ENCODE results near the gene TSPAN17. TPM values are rescaled to one million over a fixed set of nuclear protein-coding genes. Genes with fewer than 3 reads are reported as not detected.
"Not testable (repeated sequence)": the region's sequence is repeated elsewhere in the genome, so short reads cannot be mapped to it uniquely, and the experiment has no call there.

The TSPAN17 gene
- total RNA-seq, result 10 to 100 TPM; 36.6 to 37.9 TPM

GRCh38 chr5:176647030-176647842, at the start of gene TSPAN17:
TSS of gene TSPAN17 (plus strand) at chr5:176647484. CDS start at chr5:176647616, 132 bp downstream.
- CTCF ChIA-PET, result interaction anchor here (0.6 to 3.7 kb wide), 6 partner anchors 11 to 170 kb away, joined by 3 to 27 read pairs (median 4); partner anchors contain the start of gene GPRIN1
- POLR2A ChIA-PET, result interaction anchor here (0.6 to 1.7 kb wide), 8 partner anchors 11 to 339 kb away, joined by 3 to 8 read pairs (median 3); partner anchors contain the start of genes EIF4E1B, FAF2, GPRIN1 and SNCB

- CTCF ChIA-PET, result interaction anchor here (1.3 kb wide), 2 partner anchors 26 to 53 kb away, joined by 3 to 4 read pairs; no protein-coding TSS in a partner anchor
- POLR2A ChIA-PET, result not testable (repeated sequence)
Observed at GRCh38 chr5:176599749-176600430, 47.4 kb upstream of the TSPAN17 start.

DNA sequence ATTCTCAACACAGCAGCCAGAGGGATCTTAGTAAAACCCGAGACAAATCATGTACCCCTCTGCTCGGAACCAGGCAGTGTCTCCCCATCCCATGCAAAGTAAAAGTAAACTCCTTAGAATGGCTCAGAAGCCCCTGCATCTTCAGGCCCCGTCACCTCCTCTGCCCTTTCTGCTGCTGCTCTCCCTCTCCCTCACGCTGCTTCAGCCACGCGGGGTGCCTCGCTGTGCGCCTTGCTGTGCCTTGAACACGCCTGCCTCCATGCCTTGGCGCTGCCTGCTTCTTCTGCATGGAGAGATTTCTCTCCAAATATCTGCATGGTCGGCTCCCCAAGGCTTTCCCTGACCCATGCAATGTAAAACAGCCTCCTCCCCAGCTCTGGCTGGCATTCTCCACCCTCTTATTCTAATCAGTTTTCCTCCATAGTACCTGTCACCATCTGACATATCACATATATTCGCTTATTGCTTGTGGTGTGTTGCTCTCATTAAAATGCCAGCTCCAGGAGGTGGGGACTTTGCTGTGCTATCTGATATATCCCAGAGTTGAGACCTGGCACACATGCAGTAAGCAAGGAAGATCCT, 45.3 kb upstream of the TSPAN17 start:
- CTCF ChIA-PET, result no interaction called here
- POLR2A ChIA-PET, result no interaction called here

GRCh38 chr5:176603091-176603490, 44.2 kb upstream of the TSPAN17 start:
- CTCF ChIA-PET, result no interaction called here
- POLR2A ChIA-PET, result no interaction called here

DNA sequence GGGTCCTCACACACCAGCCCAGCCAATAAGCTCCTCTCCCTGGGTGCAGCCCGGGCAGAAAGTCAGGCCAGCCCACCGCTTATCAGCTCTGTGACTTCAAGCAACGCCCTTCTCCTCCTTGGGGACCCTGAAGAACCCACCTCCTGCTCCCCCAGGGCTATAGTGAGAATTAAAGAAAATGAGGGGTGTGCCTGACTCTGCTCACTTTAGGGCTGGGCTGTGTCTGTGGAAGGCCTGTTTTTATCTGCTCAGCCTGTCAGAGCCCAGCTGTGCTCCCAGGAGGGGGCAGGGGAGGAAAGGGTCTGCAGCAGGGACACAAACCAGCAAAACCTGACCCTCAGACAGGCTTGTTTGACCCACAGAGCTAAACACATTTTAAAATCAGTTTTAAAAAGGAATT, 41.3 kb upstream of the TSPAN17 start:
- ChIA-PET CTCF (interaction anchor here (0.7 to 1.8 kb wide), 2 partner anchors 9 to 189 kb away, joined by 3 to 6 read pairs; no protein-coding TSS in a partner anchor), POLR2A (interaction anchor here (0.6 kb wide), 1 partner anchor 177 kb away, joined by 11 read pairs; no protein-coding TSS in a partner anchor)

GRCh38 chr5:176606875-176607274, 40.4 kb upstream of the TSPAN17 start:
- POLR2A ChIA-PET, result no interaction called here
- CTCF ChIA-PET, result interaction anchor here (0.7 to 1.8 kb wide), 3 partner anchors 10 to 190 kb away, joined by 3 to 6 read pairs (median 4); no protein-coding TSS in a partner anchor

DNA sequence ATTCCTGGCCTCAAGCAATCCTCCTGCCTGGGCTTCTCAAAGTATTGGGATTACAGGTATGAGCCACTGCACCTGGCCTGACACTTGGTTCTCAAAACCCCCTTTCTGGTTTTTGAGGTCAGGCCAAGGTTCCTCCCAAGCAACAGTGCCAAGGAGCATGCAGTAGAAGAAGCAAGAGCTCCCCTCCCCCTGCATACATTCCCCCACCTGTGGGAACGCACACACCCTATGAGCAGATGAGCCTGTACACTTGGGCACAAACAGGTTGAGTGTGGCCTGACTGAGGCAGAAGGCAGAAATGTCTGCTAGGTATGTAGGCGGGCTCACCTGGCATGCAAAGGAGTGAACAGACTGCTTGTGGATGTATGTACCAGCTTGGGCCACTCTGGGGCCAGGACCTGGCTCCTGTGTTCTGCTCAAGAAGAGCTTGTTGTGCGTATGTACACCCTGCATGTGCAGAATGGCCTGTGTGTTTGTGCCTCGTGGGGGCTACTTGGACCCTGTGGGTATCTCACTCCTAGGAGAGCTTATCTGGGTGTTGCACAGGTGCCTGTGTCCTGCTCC, 39.1 kb upstream of the TSPAN17 start:
- CTCF ChIA-PET, result interaction anchor here (1.1 to 1.2 kb wide), 2 partner anchors 11 to 74 kb away, joined by 3 to 4 read pairs; no protein-coding TSS in a partner anchor
- POLR2A ChIA-PET, result no interaction called here

GRCh38 chr5:176608937-176609723, 38.2 kb upstream of the TSPAN17 start:
- CTCF ChIA-PET, result no interaction called here
- POLR2A ChIA-PET, result interaction anchor here (1.3 kb wide), 1 partner anchor 37 kb away, joined by 3 read pairs; no protein-coding TSS in a partner anchor

GRCh38 chr5:176609724-176610434, 37.4 kb upstream of the TSPAN17 start, which contains the start of gene GPRIN1:
TSS of gene GPRIN1 (minus strand) at chr5:176610156. CDS start at chr5:176599834, 10,322 bp downstream.
- ChIA-PET POLR2A (interaction anchor here (1.3 kb wide), 1 partner anchor 37 kb away, joined by 3 read pairs; no protein-coding TSS in a partner anchor), CTCF (interaction anchor here (1.0 kb wide), 1 partner anchor 37 kb away, joined by 4 read pairs; no protein-coding TSS in a partner anchor)

DNA sequence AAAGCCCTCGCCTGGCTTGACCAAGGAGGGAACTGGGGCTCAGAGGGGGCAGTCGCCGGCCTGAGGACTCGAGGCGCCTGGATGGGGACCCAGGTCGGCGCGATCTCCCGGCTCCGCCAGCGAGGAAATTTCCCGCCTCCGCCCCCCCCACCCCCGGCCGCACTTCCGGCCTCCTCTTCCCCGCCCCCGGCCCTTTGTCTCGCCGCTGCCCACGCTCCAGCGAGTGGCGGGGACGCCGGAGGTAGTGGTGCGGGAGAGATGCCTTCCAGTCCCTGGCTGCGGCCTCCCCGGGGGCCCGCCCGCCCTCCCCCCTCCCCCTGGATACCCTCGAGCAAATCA, 36.9 kb upstream of the TSPAN17 start:
- CTCF ChIA-PET, result interaction anchor here (1.0 kb wide), 1 partner anchor 36 kb away, joined by 4 read pairs; no protein-coding TSS in a partner anchor
- POLR2A ChIA-PET, result interaction anchor here (1.3 kb wide), 1 partner anchor 36 kb away, joined by 3 read pairs; no protein-coding TSS in a partner anchor

DNA sequence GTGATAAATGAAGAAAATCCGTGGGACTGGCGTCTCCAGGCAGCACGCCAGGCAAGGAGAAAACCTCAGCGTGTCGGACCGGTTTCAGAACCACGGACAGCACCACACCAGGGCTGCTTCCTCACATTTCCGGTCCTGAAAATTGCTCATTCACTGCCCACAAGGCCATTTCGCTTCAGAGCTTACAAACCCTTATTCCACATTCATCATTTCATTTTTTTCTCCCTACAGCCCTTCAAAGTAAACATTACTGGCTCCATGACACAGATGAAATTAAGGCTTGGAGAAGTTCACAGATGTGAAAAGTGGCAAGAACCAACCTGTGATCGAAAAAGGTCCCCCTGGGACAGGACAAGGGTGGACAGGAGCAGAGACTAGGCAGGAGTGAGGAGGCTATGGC, 35.8 kb upstream of the TSPAN17 start:
- ChIA-PET POLR2A (no interaction called here), CTCF (interaction anchor here (0.7 to 1.0 kb wide), 2 partner anchors 198 to 1070 kb away, joined by 3 read pairs; no protein-coding TSS in a partner anchor)

- ChIA-PET CTCF (interaction anchor here (0.7 to 1.0 kb wide), 2 partner anchors 197 to 1070 kb away, joined by 3 read pairs; no protein-coding TSS in a partner anchor), POLR2A (no interaction called here)
Observed at GRCh38 chr5:176612008-176612407, 35.3 kb upstream of the TSPAN17 start.

- ChIA-PET CTCF (interaction anchor here (0.6 to 1.1 kb wide), 2 partner anchors 42 to 45 kb away, joined by 3 read pairs; no protein-coding TSS in a partner anchor), POLR2A (no interaction called here)
Observed at GRCh38 chr5:176612855-176613254, 34.4 kb upstream of the TSPAN17 start.

- ChIA-PET CTCF (no interaction called here), POLR2A (no interaction called here)
Observed at GRCh38 chr5:176614805-176615478, 32.3 kb upstream of the TSPAN17 start.

DNA sequence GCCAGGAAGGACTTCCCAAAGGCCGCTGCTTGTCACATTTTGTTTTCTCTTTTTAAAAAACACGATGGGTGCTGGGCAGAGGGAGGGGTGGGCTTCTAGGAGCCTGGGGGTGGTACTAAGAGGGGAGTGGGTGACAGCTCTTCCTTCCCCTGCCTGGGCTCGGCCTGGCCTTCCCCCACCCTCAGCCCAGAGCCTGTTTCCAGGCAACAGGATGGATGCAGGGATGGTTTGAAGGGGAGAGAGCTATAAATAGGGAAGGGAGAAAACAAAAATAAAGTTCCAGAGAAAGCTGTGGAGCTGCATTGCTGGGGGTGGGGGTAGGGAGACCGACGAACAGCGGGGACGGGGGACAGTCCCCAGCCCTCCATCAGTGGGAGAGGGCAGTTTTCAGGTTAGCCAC, 30.8 kb upstream of the TSPAN17 start:
- CTCF ChIA-PET, result interaction anchor here (1.5 kb wide), 1 partner anchor 14 kb away, joined by 4 read pairs; the partner anchor contains the start of genes EIF4E1B and SNCB

DNA sequence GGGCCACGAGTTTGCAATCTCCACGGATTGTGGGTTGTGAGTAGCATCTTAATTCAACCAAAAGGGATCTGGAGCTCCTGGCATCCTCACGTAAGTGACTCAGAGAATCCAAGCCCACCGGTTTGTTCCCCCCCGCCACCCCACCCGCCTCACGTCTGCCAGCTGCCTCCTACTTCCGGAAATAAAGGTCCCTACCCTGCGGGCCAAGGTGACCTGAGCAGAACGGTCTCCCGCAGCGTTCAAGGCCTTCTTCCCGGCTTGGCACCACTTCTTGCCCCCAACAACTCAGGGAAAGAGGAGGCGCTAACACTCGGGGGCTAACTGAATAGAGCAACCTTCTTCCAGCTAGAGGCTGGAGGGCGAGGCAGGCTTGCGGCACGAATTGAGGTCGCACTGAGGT, 28.5 kb upstream of the TSPAN17 start:
- POLR2A ChIA-PET, result no interaction called here
- CTCF ChIA-PET, result interaction anchor here (0.7 to 0.8 kb wide), 3 partner anchors 11 to 35 kb away, joined by 3 to 4 read pairs (median 3); no protein-coding TSS in a partner anchor

More for the DNA sequence above, 30.8 kb upstream of the TSPAN17 start:
- POLR2A ChIA-PET, result no interaction called here

GRCh38 chr5:176619203-176619568, 28.1 kb upstream of the TSPAN17 start:
- POLR2A ChIA-PET, result no interaction called here

More at GRCh38 chr5:176619203-176619568, 28.1 kb upstream of the TSPAN17 start:
- CTCF ChIA-PET, result interaction anchor here (0.7 to 0.8 kb wide), 3 partner anchors 12 to 35 kb away, joined by 3 to 4 read pairs (median 3); no protein-coding TSS in a partner anchor
